ENCODE results near the gene ETFDH.

The ETFDH gene

DNA sequence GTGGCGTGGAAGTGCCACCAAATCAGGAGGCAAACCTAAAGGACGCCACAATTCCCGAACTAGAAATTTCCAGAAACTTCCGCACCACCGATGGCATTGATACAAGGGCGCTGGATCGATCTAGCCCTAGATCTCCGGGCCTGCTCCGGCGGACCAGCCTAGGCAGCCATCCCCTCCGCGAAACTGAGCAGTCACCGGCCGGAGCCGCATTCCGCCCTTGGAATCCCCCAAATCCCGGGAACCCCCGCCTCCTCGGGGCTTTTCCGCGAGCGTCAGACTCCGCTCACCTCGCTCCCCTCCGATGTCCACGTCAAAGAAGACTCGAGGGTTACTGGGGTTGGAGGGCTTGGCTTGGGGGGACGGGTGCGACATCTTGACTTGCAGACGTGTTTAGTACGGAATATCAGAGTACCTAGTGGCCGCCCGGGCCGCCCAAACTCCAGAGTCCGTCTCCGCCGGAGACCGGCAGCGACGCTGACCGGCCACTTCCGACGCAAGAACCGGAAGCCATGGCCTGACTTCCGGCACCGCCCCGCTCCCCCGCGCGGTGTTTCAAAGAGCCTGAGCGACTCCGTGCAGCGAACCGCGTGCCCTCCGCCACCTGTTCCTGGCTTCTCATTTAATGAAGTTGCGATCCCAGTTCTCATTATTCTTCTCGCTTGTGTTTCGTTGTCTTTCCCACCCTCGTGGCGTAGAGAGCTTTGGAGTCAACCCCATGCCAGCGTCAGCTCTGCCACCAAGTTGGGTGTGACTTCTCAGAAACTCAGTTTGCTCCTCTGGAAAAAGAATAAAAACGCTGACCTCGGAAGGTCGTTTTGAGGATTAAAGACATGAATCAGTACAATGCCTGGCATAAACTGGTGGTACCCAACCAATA, 51.1 kb downstream of the ETFDH start, which contains the start of gene PPID:
Gene PPID (minus strand): TSS at position 480 of the 877 bp plus-strand sequence. CDS start 108 bp downstream, at position 372.
- TF ChIP-seq GATA3 (IDR thresholded peaks at IDR 0.05; ENCODE audit: low read depth, low read length) (no peak), GATA2 (IDR thresholded peaks at IDR 0.05; ENCODE audit: low read depth, low read length) (no peak; the same call in 1 of the 2 replicates)

DNA sequence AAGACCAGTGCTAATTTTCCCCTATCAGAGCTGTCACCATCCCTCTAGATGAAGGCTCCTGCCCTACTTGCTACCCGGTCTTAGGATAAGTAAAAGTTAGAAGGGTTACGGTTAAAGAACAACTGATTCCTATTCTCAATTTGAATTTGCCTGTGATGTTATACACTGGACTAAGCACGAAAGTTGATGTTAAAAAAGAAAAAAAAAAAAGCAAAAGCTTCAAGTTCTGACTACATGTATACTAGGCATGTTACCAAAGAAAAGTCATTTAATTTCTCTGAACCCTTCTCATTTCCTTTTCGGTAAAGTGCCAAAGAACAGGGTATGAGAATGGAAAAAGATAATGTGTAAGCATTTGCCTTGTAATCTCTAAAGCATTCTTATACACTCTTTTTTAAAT, 52.5 kb downstream of the ETFDH start:
- TF ChIP-seq GATA2 (IDR thresholded peaks at IDR 0.05; ENCODE audit: low read depth, low read length) = no peak
- no peak for TF ChIP-seq GATA3 (IDR thresholded peaks at IDR 0.05; ENCODE audit: low read depth, low read length)

GRCh38 chr4:158726633-158727032, 54.5 kb downstream of the ETFDH start:
- TF ChIP-seq GATA3 (IDR thresholded peaks at IDR 0.05; ENCODE audit: low read depth, low read length) (no peak), GATA2 (IDR thresholded peaks at IDR 0.05; ENCODE audit: low read depth, low read length) (no peak)

DNA sequence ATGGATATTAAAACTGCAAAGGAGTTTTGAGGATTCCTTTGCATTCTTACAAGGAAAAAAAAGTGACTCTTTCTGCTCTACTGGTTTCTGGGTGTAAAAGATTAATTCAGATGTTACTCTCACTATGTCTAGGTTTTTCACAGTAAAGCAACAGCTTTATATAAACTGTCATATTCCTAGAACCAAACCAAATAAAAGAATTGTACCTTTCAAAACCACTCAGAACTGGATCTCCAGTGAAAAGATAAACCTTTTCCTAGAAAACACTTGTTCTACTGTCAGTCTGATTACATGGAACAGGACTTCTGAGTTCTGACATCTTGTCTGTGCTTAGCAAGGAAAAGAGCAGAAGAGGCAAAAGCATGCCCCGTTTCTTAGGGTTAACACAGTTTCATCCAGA, 56.1 kb downstream of the ETFDH start:
- TF ChIP-seq GATA3 (IDR thresholded peaks at IDR 0.05; ENCODE audit: low read depth, low read length) = no peak
- TF ChIP-seq GATA2 (IDR thresholded peaks at IDR 0.05; ENCODE audit: low read depth, low read length) = no peak

DNA sequence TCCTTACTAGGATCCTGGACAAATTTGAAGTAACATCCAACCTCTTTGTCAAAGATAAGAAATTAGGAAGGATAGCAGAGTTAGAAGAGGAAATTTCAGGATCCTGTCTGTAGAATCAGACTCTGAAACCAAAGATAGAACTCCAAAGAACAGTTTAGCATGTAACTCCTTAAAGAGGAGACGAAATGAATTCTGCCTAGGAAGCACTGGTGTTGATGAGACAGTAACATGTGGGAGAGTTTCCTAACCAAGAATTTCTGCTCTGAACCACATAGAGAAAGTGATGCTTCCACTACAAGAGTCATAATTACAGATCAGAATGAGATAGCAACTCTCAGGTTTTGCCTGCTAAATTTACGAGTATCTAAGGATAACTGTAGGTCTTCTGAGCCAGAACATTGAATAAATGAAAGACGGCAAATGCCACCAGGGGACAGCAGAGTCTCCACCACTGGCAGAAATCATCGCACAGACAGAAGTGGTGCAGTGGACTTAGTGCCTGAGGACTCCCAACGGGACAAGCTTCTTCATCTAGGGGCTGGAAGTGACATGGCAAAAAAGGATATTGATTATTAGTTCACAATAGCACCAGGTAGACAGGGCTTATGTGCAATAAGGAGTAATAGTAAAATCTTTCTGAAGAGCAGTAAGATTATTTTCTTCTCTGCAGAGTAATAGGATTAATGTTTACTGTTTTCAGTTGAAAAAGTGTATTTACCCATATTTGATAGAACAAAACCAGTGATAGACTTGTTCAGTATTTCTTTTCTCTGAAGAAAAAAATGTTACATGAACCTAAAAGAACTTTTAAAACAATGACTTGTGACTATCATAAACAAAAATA, 57.8 kb downstream of the ETFDH start:
- no peak for TF ChIP-seq GATA2 (IDR thresholded peaks at IDR 0.05; ENCODE audit: low read depth, low read length)
- TF ChIP-seq GATA3 (IDR thresholded peaks at IDR 0.05; ENCODE audit: low read depth, low read length) = no peak

- TF ChIP-seq GATA3 (IDR thresholded peaks at IDR 0.05; ENCODE audit: low read depth, low read length) = no peak
- TF ChIP-seq GATA2 (IDR thresholded peaks at IDR 0.05; ENCODE audit: low read depth, low read length) = no peak
Measured at GRCh38 chr4:158738866-158739265, 66.8 kb downstream of the ETFDH start.

DNA sequence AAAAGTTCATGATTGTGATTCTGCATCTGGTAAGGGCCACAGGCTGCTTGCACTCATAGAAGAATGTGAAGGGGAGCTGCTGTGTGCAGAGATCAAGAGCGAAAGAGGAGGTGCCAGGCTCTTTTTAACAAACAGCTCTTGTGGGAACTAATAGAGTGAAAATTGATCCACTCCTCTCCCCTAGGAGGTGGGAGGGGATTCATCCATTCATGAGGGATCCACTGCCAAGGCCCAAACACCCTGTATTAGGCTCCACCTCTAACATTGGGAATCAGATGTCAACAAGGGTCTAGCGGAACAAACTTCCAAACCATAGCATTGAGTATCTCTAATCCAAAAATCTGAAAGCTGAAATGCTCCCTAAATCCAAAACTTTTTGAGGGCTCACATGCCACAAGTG, 67.5 kb downstream of the ETFDH start:
- no peak for TF ChIP-seq GATA3 (IDR thresholded peaks at IDR 0.05; ENCODE audit: low read depth, low read length)
- TF ChIP-seq GATA2 (IDR thresholded peaks at IDR 0.05; ENCODE audit: low read depth, low read length) = no peak

DNA sequence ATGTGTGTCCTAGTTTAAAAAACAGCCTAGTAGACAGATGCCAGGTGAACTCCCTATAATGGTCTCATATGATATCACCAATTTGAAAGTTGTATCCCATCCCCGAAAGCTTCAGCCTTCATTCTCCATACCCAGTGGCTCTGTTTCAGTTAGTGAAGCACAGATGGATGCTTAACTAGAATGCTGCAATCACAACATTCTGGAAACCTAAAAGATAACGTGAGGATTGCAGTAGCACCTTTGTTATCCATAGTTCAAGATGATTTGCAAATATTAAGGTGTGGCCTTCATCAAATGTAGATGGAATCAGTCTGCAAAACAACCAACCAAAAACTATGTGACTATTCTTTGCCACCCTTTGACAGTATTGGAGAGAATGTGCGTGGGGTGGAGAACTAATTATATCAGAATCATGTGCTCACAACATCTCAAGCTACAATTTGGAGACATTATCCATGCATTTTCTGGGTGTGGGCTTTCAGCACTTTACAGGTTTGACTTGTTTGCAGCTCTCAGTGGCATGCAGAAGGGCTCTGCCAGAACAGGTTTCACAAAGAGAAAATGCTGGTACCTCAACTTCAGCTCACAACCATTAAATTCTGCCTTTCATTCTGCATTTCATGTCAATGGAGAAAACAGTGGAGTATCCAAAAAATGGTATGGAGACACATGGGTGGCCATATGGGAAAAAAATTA, 69.4 kb downstream of the ETFDH start:
- no peak for TF ChIP-seq GATA2 (IDR thresholded peaks at IDR 0.05; ENCODE audit: low read depth, low read length)
- no peak for TF ChIP-seq GATA3 (IDR thresholded peaks at IDR 0.05; ENCODE audit: low read depth, low read length)

DNA sequence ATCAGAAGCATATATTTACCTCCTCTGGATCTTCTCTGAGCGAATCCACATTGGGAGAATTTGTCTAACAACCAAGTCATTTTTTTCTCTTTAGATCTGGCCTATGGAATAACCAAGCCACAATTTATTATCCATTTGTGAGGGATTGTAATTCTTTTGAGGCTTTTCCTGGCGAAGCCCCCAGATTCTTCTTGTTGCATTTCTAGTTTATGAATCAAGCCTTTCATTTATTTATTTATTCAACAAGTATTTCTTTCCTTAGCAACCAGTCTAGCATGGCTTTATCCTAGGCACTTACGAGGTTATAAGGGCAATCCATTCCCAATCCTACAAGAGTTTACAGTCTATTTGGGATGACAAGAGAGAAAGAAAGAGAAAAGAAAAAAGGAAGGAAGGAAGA, 78.3 kb downstream of the ETFDH start:
- no peak for TF ChIP-seq GATA3 (IDR thresholded peaks at IDR 0.05; ENCODE audit: low read depth, low read length)
- TF ChIP-seq GATA2 (IDR thresholded peaks at IDR 0.05; ENCODE audit: low read depth, low read length) = no peak

DNA sequence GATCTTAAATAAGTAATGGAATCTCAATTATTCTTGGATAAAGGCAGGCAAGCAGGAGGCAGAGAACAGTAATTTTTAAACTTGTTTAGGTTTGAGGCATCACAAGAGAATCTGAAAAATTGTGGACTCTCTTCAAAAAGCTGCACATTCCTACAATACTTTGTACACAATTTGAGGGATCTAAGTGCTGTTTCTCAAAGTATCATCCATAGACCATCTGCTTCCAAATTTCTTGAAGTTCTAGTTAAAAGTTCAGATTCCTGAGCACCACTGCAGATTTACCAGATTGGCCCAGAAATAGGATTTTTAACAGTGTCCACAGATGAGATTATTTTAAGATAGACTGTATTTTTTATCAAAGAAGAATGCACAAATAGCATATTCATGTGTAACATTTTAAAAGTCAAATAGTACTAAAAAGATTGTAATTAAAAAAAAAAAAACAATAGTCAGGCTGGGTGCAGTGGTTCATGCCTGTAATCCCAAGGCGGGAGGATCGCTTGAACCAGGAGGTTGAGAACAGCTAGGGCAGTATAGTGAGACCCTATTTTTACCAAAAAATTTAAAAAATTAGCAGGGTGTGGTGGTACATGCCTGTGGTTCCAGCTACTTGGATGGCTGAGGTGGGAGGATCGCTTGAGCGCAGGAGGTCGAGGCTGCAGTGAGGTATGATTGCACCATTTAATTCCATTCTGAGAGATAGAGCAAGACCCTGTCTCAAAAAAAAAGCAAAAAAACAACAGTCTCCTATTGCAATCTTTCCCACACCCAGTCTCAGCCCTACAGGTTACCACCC, 82.5 kb downstream of the ETFDH start:
- TF ChIP-seq GATA3 (IDR thresholded peaks at IDR 0.05; ENCODE audit: low read depth, low read length) = no peak
- TF ChIP-seq GATA2 (IDR thresholded peaks at IDR 0.05; ENCODE audit: low read depth, low read length) = no peak

GRCh38 chr4:158756588-158756987, 84.5 kb downstream of the ETFDH start:
- TF ChIP-seq GATA3 (IDR thresholded peaks at IDR 0.05; ENCODE audit: low read depth, low read length) (no peak), GATA2 (IDR thresholded peaks at IDR 0.05; ENCODE audit: low read depth, low read length) (no peak)

- TF ChIP-seq GATA3 (IDR thresholded peaks at IDR 0.05; ENCODE audit: low read depth, low read length) (no peak), GATA2 (IDR thresholded peaks at IDR 0.05; ENCODE audit: low read depth, low read length) (no peak)
Measured at GRCh38 chr4:158758142-158758541, 86.0 kb downstream of the ETFDH start.

DNA sequence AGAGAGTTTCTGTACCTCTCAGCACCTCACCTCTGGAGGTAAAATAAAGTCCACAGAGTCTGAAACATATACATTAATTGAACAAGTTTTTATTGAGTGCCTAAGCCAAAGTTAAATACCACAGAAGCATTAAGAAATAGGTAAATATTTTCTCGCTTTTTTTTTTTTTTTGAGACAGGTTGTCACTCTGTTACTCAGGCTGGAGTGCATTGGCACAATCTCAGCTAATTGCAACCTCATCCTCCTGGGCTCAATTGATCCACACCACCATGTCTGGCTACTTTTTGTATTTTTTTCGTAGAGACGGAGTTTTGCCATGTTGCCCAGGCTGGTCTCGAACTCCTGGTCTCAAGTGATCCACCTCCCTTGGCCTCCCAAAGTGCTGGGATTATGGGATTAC, 86.6 kb downstream of the ETFDH start:
- TF ChIP-seq GATA2 (IDR thresholded peaks at IDR 0.05; ENCODE audit: low read depth, low read length) = no peak
- TF ChIP-seq GATA3 (IDR thresholded peaks at IDR 0.05; ENCODE audit: low read depth, low read length) = no peak

All from SH-SY5Y (cell line).